KMS-11 (cell line): Measurements from ENCODE around the gene CCBE1.

Source experiments
- H2AFZ ChIP-seq: fragments of 200-600 bp; sonication (generic); 2 replicates; pipeline ENCODE4 v1.6.1; 2016; ENCODE audit warnings: antibody characterized with exemption, mixed run types, low read depth
- H3K27ac ChIP-seq: fragments of 200-600 bp; sonication (generic); 2 replicates; pipeline ENCODE4 v1.6.1; 2016; ENCODE audit warnings: mild to moderate bottlenecking, mixed run types
- H3K27me3 ChIP-seq: fragments of 200-600 bp; sonication (generic); 2 replicates; pipeline ENCODE4 v1.6.1; 2017; ENCODE audit warnings: mild to moderate bottlenecking, low read depth, mixed run types, moderate library complexity; ENCODE audit not compliant: insufficient read depth
- H3K36me3 ChIP-seq: fragments of 200-600 bp; sonication (generic); 2 replicates; pipeline ENCODE4 v1.6.1; 2017; ENCODE audit warnings: mild to moderate bottlenecking, mixed run types; ENCODE audit not compliant: insufficient read depth
- H3K4me1 ChIP-seq: fragments of 200-600 bp; sonication (generic); 2 replicates; pipeline ENCODE4 v1.6.1; 2016; ENCODE audit warnings: mild to moderate bottlenecking, low read depth, mixed run types; ENCODE audit not compliant: poor library complexity, severe bottlenecking
- H3K4me2 ChIP-seq: fragments of 200-600 bp; sonication (generic); 2 replicates; pipeline ENCODE4 v1.7.0; 2016; ENCODE audit warnings: mild to moderate bottlenecking, mixed run types
- H3K4me3 ChIP-seq: fragments of 200-600 bp; sonication (generic); IDR thresholded peaks from 2 replicates; pipeline ENCODE4 v1.6.1; 2017; ENCODE audit warnings: low read depth, low read length, mixed read lengths; ENCODE audit not compliant: insufficient read depth
- H3K79me2 ChIP-seq: fragments of 200-600 bp; sonication (generic); 2 replicates; pipeline ENCODE4 v1.6.1; 2016; ENCODE audit warnings: low read depth, mixed run types; ENCODE audit not compliant: insufficient read depth
- H3K9ac ChIP-seq: fragments of 200-600 bp; sonication (generic); 2 replicates; pipeline ENCODE4 v1.6.1; 2016; ENCODE audit warnings: mild to moderate bottlenecking, mixed run types
- H4K20me1 ChIP-seq: fragments of 200-600 bp; sonication (generic); 2 replicates; pipeline ENCODE4 v1.6.1; 2016; ENCODE audit warnings: mild to moderate bottlenecking, mixed run types; ENCODE audit not compliant: insufficient read depth
- CTCF ChIP-seq: fragments of 200-600 bp; sonication (generic); conservative IDR thresholded peaks from 2 replicates; pipeline ENCODE4 v1.6.1; 2017; ENCODE audit warnings: low read depth, mild to moderate bottlenecking, antibody characterized with exemption, low read length, moderate library complexity, mixed read lengths

The CCBE1 gene

GRCh38 chr18:59481436-59481835, 215.8 kb downstream of the CCBE1 start:
- no peaks in the 10 kb centered on the region for H3K79me2 ChIP-seq
- no peak overlapping the region for H3K27ac ChIP-seq
- TF ChIP-seq CTCF: no peak
- no peaks in the 10 kb centered on the region for H3K36me3 ChIP-seq
- no peak overlapping the region for H2AFZ ChIP-seq
- no peaks in the 10 kb centered on the region for H3K27me3 ChIP-seq
- no peak overlapping the region for H3K9ac ChIP-seq
- H3K4me1 ChIP-seq: no peaks in the 10 kb centered on the region
- no peak overlapping the region for H3K4me2 ChIP-seq
- H4K20me1 ChIP-seq: no peaks in the 10 kb centered on the region
- H3K4me3 ChIP-seq: no peak overlapping the region

GRCh38 chr18:59479776-59480175, 217.4 kb downstream of the CCBE1 start:
- H3K9ac ChIP-seq: no peak overlapping the region
- H3K4me2 ChIP-seq: no peak overlapping the region
- no peaks in the 10 kb centered on the region for H4K20me1 ChIP-seq
- no peak overlapping the region for H2AFZ ChIP-seq
- H3K4me3 ChIP-seq: no peak overlapping the region
- no peaks in the 10 kb centered on the region for H3K4me1 ChIP-seq
- H3K27me3 ChIP-seq: no peaks in the 10 kb centered on the region
- TF ChIP-seq CTCF: no peak
- H3K79me2 ChIP-seq: no peaks in the 10 kb centered on the region
- no peak overlapping the region for H3K27ac ChIP-seq
- H3K36me3 ChIP-seq: no peaks in the 10 kb centered on the region

GRCh38 chr18:59478591-59478990, 218.6 kb downstream of the CCBE1 start:
- Histone ChIP-seq H3K27ac (no peak overlapping the region), H4K20me1 (no peaks in the 10 kb centered on the region), H3K27me3 (no peaks in the 10 kb centered on the region), H3K79me2 (no peaks in the 10 kb centered on the region), H3K9ac (no peak overlapping the region), H3K4me2 (no peak overlapping the region), H3K4me3 (no peak overlapping the region), H2AFZ (no peak overlapping the region), H3K4me1 (no peaks in the 10 kb centered on the region), H3K36me3 (no peaks in the 10 kb centered on the region)
- TF ChIP-seq CTCF: no peak

GRCh38 chr18:59477849-59478248, 219.4 kb downstream of the CCBE1 start:
- no peak overlapping the region for H3K4me2 ChIP-seq
- H3K36me3 ChIP-seq: no peaks in the 10 kb centered on the region
- no peaks in the 10 kb centered on the region for H3K27me3 ChIP-seq
- no peak overlapping the region for H3K27ac ChIP-seq
- no peaks in the 10 kb centered on the region for H3K79me2 ChIP-seq
- no peaks in the 10 kb centered on the region for H3K4me1 ChIP-seq
- no peaks in the 10 kb centered on the region for H4K20me1 ChIP-seq
- no peak for TF ChIP-seq CTCF
- H2AFZ ChIP-seq: no peak overlapping the region
- no peak overlapping the region for H3K4me3 ChIP-seq
- H3K9ac ChIP-seq: no peak overlapping the region
